CD4-positive, alpha-beta T cell (primary cell): ENCODE measurements around the gene UPF2. TPM values are rescaled to one million over a fixed set of nuclear protein-coding genes. Genes with fewer than 3 reads are reported as not detected.

Experiments used
- ATAC-seq: fragments of 200-7000 bp; cut with Tn5 transposase; one replicate; pipeline ENCODE4 v1.10.0; 2022; ENCODE audit warnings: mild to moderate bottlenecking; ENCODE audit not compliant: poor library complexity
- CTCF ChIA-PET: fragments of 350-600 bp; sonication (Branson Sonifier 250); formaldehyde crosslinking; loops from one replicate; lab custom pipeline; 2021; ENCODE audit warnings: antibody characterized with exemption, inconsistent platforms; lab: Charles Lee
- POLR2A ChIA-PET: fragments of 350-600 bp; sonication (Branson Sonifier 250); formaldehyde crosslinking; loops from one replicate; lab custom pipeline; 2021; ENCODE audit warnings: antibody characterized with exemption, inconsistent platforms; lab: Charles Lee
- DNase-seq, 14 experiments: peaks; one replicate each; pipeline ENCODE4 v3.0.0-alpha.2; 2013 to 2020; ENCODE audit warnings: mixed read lengths in 2 of 14
- H3K27ac ChIP-seq, 2 donors: one replicate each; pipeline versions ENCODE4 v1.5.1 to v1.7.0; 2013; ENCODE audit warnings: low read length in 2 of 2, low read depth in 1 of 2, mild to moderate bottlenecking in 1 of 2
- H3K27me3 ChIP-seq, 2 experiments: 1 replicate in 1 of 2; 2 replicates in 1 of 2; pipeline versions ENCODE4 v1.6.1 to v1.7.0; 2013; ENCODE audit warnings: low read length in 2 of 2, control low read depth in 1 of 2, mild to moderate bottlenecking in 1 of 2, moderate library complexity in 1 of 2; ENCODE audit not compliant: insufficient read depth in 2 of 2, control insufficient read depth in 1 of 2
- H3K36me3 ChIP-seq: one replicate; pipeline ENCODE4 v1.6.1; 2013; ENCODE audit warnings: low read length, control low read depth; ENCODE audit not compliant: insufficient read depth
- H3K4me1 ChIP-seq: one replicate; pipeline ENCODE4 v1.6.1; 2013; ENCODE audit warnings: low read length, control low read depth; ENCODE audit not compliant: insufficient read depth
- H3K4me3 ChIP-seq: one replicate; pipeline ENCODE4 v1.5.1; 2013; ENCODE audit warnings: mild to moderate bottlenecking, low read length, moderate library complexity
- H3K9me3 ChIP-seq, 2 experiments: 1 replicate in 1 of 2; 2 replicates in 1 of 2; pipeline versions ENCODE4 v1.6.1 to v1.7.0; 2013; ENCODE audit warnings: low read length in 2 of 2, mild to moderate bottlenecking in 2 of 2, control low read depth in 1 of 2, moderate library complexity in 1 of 2; ENCODE audit not compliant: control insufficient read depth in 1 of 2, insufficient read depth in 1 of 2
- H3K27ac Mint-ChIP-seq: one replicate; pipeline ENCODE4 v1.8.0; 2020; ENCODE audit warnings: mixed read lengths
- H3K27me3 Mint-ChIP-seq: one replicate; pipeline ENCODE4 v1.8.0; 2021; ENCODE audit warnings: mixed read lengths
- H3K36me3 Mint-ChIP-seq: one replicate; pipeline ENCODE4 v1.8.0; 2021; ENCODE audit warnings: low read depth, mixed read lengths
- H3K4me1 Mint-ChIP-seq: one replicate; pipeline ENCODE4 v1.8.0; 2021; ENCODE audit warnings: low read depth, mixed read lengths
- H3K4me3 Mint-ChIP-seq: one replicate; pipeline ENCODE4 v1.8.0; 2020; ENCODE audit warnings: mild to moderate bottlenecking, mixed read lengths
- H3K9me3 Mint-ChIP-seq: one replicate; pipeline ENCODE4 v1.8.0; 2020; ENCODE audit warnings: mixed read lengths
- intact Hi-C, 2 experiments: fragments of 100-400 bp; cut with DNase I in 1 of 2; cut with micrococcal nuclease in 1 of 2; formaldehyde crosslinking; loops; one replicate each; pipeline versions ENCODE4 v1.15.1 to v1.9.0; 2023 to 2025; cut with DNase I, micrococcal nuclease
- total RNA-seq, 174 experiments: library from RNA in 2 of 174; stranded (reverse) in 2 of 174; gene quantifications; one replicate each; pipeline ENCODE4 v1.2.3 and lab custom pipeline; 2021 to 2026
- TF ChIP-seq, protein P1 (sequence below): fragments of 200-600 bp; IDR thresholded peaks from one replicate; pipeline ENCODE4 v1.8.0; 2022; ENCODE audit warnings: antibody characterized with exemption, mild to moderate bottlenecking

UPF2 gene
- total RNA-seq, 2 experiments from 2014 or later, result 14.5 to 15.3 TPM

DNA sequence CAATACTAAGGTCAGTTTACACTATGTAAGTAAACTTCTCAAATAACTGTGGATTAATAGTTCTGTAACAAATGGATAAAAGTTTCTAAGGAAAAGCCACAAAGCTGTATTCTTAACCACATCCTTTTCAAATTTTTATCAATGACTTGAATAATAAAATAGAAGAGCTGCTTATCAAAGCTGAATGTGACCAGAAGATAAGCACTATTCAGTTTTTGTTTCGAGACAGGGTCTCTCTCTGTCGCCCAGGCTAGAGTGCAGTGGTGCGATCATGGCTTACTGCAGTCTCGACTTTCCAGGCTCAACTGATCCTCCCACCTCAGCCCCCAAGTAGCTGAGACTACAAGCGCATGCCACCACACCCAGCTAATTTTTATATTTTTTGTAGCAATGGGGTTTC lies 17.0 kb downstream of the UPF2 start:
- H3K36me3 Mint-ChIP-seq, result peaks cover 60% of the 10 kb centered on the region
- ATAC-seq (no peak), DNase-seq (no peak)
- POLR2A ChIA-PET, result interaction anchor here (1.0 kb wide), 1 partner anchor 17 kb away, joined by 6 read pairs; the partner anchor contains the start of gene UPF2
- Histone ChIP-seq H3K27me3 (no peaks in the 10 kb centered on the region), H3K27ac (no peak overlapping the region), H3K36me3 (peaks cover 42% of the 10 kb centered on the region), H3K4me1 (peaks cover 9% of the 10 kb centered on the region), H3K9me3 (no peaks in the 10 kb centered on the region), H3K4me3 (no peak overlapping the region)
- no peak overlapping the region for H3K27ac Mint-ChIP-seq
- intact Hi-C loops, result no loop called here
- no peak overlapping the region for H3K4me3 Mint-ChIP-seq
- CTCF ChIA-PET, result interaction anchor here (1.3 to 1.4 kb wide), 2 partner anchors 16 to 17 kb away, joined by 4 read pairs; partner anchors contain the start of gene UPF2
- TF ChIP-seq, protein P1, sequence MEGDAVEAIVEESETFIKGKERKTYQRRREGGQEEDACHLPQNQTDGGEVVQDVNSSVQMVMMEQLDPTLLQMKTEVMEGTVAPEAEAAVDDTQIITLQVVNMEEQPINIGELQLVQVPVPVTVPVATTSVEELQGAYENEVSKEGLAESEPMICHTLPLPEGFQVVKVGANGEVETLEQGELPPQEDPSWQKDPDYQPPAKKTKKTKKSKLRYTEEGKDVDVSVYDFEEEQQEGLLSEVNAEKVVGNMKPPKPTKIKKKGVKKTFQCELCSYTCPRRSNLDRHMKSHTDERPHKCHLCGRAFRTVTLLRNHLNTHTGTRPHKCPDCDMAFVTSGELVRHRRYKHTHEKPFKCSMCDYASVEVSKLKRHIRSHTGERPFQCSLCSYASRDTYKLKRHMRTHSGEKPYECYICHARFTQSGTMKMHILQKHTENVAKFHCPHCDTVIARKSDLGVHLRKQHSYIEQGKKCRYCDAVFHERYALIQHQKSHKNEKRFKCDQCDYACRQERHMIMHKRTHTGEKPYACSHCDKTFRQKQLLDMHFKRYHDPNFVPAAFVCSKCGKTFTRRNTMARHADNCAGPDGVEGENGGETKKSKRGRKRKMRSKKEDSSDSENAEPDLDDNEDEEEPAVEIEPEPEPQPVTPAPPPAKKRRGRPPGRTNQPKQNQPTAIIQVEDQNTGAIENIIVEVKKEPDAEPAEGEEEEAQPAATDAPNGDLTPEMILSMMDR, result no peak
- H3K27me3 Mint-ChIP-seq, result no peaks in the 10 kb centered on the region
- H3K9me3 Mint-ChIP-seq, result no peaks in the 10 kb centered on the region
- H3K4me1 Mint-ChIP-seq, result peaks cover 49% of the 10 kb centered on the region

GRCh38 chr10:12022580-12023257 lies 19.9 kb downstream of the UPF2 start:
- Mint-ChIP-seq H3K4me1 (peaks cover 46% of the 10 kb centered on the region), H3K4me3 (peak overlapping the region; percentile 1), H3K27ac (peak overlapping the region; percentile 21), H3K36me3 (peaks cover 42% of the 10 kb centered on the region), H3K27me3 (no peaks in the 10 kb centered on the region), H3K9me3 (no peaks in the 10 kb centered on the region)
- Histone ChIP-seq H3K27ac (no peak overlapping the region), H3K4me3 (peak overlapping the region; percentile 8), H3K27me3 (no peaks in the 10 kb centered on the region), H3K36me3 (peaks cover 18% of the 10 kb centered on the region), H3K4me1 (peaks cover 9% of the 10 kb centered on the region), H3K9me3 (no peaks in the 10 kb centered on the region)
- POLR2A ChIA-PET, result interaction anchor here (1.4 kb wide), 1 partner anchor 20 kb away, joined by 4 read pairs; the partner anchor contains the start of gene UPF2
- CTCF ChIA-PET, result no interaction called here
- DNase-seq (peak in 3 of 14 experiments; percentile 20 to 51 (median 22)), ATAC-seq (peak; percentile 34)
- intact Hi-C loops, result no loop called here
- TF ChIP-seq, protein P1, result no peak

- DNase-seq (no peak), ATAC-seq (no peak)
- peaks cover 5% of the 10 kb centered on the region for H3K36me3 ChIP-seq
- no peak overlapping the region for H3K27ac ChIP-seq
- TF ChIP-seq, protein P1, result no peak
- H3K4me1 Mint-ChIP-seq, result peaks cover 36% of the 10 kb centered on the region
- intact Hi-C loops, result no loop called here
- H3K27me3 ChIP-seq, result no peaks in the 10 kb centered on the region
- peaks cover 37% of the 10 kb centered on the region for H3K36me3 Mint-ChIP-seq
- H3K4me1 ChIP-seq, result peaks cover 6% of the 10 kb centered on the region
- no peak overlapping the region for H3K27ac Mint-ChIP-seq
- no peaks in the 10 kb centered on the region for H3K9me3 Mint-ChIP-seq
- H3K4me3 ChIP-seq, result no peak overlapping the region
- ChIA-PET CTCF (no interaction called here), POLR2A (no interaction called here)
- no peaks in the 10 kb centered on the region for H3K9me3 ChIP-seq
- no peak overlapping the region for H3K4me3 Mint-ChIP-seq
- H3K27me3 Mint-ChIP-seq, result no peaks in the 10 kb centered on the region
These were observed 22.0 kb downstream of the UPF2 start for GRCh38 chr10:12020574-12020973.
